ENCODE measurements around the gene SDC1.

DNA sequence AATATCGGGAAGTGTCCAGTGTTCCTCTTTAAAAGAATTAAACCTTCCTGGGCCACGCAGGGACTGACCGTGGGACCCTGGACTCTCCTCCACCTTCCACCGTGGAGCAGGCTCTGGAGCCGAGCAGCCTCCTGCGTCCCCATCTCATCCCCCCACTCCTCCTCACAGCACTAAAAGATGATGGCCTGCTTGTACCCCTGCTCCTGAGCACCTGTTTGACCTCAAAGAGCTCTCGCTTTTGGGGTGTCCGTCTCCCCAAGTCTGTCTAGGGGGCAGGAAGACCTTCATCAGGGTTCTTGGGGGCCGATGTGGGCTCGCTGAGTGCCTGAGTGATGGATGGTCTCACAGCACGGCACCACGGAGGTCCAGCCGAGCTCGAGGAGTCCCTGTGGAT, 1.2 kb upstream of the SDC1 start:
- TF ChIP-seq, protein P1, sequence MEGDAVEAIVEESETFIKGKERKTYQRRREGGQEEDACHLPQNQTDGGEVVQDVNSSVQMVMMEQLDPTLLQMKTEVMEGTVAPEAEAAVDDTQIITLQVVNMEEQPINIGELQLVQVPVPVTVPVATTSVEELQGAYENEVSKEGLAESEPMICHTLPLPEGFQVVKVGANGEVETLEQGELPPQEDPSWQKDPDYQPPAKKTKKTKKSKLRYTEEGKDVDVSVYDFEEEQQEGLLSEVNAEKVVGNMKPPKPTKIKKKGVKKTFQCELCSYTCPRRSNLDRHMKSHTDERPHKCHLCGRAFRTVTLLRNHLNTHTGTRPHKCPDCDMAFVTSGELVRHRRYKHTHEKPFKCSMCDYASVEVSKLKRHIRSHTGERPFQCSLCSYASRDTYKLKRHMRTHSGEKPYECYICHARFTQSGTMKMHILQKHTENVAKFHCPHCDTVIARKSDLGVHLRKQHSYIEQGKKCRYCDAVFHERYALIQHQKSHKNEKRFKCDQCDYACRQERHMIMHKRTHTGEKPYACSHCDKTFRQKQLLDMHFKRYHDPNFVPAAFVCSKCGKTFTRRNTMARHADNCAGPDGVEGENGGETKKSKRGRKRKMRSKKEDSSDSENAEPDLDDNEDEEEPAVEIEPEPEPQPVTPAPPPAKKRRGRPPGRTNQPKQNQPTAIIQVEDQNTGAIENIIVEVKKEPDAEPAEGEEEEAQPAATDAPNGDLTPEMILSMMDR (IDR thresholded peaks at IDR 0.05; ENCODE audit: insufficient read depth, low read depth, low read length): no peak
- TF ChIP-seq EZH2 (IDR thresholded peaks at IDR 0.05; ENCODE audit: insufficient read depth, low read length): no peak

Measured in astrocyte (in vitro differentiated cells and primary cell).